D341Med (cell line): Measurements from ENCODE around the gene HLA-DRB1.
"Not testable (repeated sequence)": the region's sequence is repeated elsewhere in the genome, so short reads cannot be mapped to it uniquely, and the experiment has no call there.

Experiments used
- DNase-seq: peaks from one replicate; pipeline ENCODE4 v3.0.0; 2012; ENCODE audit warnings: low spot score

HLA-DRB1 gene

GRCh38 chr6:32609391-32609730 is 19.7 kb upstream of the HLA-DRB1 start:
- no peak for DNase-seq

DNA sequence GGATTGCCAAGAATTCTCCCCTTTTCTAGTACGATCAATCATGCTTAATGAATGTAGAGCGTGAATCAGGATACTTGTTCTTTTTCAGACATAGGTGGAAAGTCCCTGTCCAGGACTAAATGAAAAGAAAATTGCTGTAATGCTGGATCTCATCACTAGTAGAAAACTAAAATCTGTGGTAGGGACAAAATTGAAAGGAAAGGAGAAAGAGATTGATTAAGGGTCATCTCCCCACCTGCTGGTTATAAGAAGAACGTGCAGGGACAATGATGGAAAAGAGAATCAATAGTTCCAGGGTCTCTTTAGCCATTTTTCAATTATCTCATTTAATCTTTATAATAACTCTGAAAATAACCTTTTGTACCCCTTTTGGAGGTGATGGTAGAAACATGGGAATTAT is 18.7 kb upstream of the HLA-DRB1 start:
- DNase-seq: no peak

DNA sequence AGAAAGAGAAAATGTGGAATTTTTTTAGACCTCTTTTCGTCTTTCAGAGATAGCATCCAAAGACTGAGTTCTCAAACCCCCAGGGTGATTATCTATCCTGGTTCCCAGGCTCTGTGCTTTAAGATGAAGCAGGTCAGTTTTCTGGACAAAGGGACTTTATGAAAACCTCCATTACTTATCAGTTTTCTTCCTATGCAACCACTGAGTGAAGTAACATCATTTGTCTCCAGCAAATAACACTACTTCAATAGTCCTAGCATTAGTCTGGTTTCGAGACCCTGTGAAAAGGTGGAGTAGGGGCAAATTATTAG is 18.3 kb upstream of the HLA-DRB1 start:
- DNase-seq: no peak

DNA sequence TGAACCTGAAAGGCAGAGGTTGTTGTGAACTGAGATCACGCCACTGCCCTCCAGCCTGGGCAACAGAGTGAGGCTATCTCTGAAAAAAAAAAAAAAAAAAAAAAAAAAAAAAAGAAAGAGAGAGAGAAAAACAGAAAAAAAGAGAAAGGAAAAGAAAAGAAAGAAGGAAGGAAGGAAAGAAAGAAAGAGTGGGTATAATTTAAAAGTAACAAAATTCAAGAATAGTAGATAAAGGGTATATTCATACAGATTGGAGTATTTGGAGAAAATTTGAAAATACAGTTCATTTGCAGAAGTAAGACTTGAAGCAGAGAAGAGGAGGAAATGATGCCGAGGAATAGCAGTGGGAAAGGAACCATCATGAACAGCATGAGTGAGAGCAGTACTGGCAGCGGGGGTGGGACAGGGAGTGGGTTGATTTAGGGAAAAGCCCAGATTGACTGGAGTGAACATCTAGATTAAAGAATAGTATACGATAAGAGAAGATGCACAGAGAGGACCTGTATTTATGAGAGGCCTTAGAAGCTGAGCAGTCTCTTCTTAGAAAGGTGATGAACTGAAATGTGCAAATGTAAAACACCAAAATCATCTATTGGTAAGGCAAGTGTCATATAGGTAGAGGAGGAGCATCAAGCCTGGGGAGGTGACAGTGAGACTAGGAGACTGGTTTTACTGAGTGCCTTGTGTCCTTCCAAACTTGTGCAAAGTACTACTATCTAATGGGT is 17.8 kb upstream of the HLA-DRB1 start:
- no peak for DNase-seq

DNA sequence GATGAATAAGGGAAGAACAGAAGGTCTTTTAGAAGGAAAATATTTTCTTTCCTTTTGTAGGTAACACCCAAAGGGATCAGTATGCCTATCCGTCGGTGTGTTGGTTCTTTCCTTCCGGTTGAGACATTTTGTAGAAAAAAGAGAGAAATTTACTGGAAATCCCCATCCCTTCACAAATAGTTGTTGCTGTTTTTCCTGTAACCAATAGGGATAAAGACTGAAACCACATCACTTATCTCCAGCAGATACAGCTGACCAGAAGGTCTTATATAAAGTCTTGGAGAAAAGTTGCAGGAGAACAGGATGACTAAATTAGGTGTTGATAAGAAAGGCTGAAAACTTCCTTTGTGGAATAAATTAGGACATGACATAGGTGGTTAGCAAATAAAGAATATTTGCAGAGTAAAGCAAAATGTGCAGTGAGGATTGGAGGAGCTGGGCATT is 14.8 kb upstream of the HLA-DRB1 start:
- DNase-seq: no peak

- DNase-seq: no peak
Observed at GRCh38 chr6:32603888-32604287, 14.2 kb upstream of the HLA-DRB1 start.

- no peak for DNase-seq
Observed at GRCh38 chr6:32603222-32603621, 13.6 kb upstream of the HLA-DRB1 start.

- DNase-seq: no peak
Observed at GRCh38 chr6:32602383-32602782, 12.7 kb upstream of the HLA-DRB1 start.

- DNase-seq: no peak
Observed at GRCh38 chr6:32597024-32597423, 7.4 kb upstream of the HLA-DRB1 start.

DNA sequence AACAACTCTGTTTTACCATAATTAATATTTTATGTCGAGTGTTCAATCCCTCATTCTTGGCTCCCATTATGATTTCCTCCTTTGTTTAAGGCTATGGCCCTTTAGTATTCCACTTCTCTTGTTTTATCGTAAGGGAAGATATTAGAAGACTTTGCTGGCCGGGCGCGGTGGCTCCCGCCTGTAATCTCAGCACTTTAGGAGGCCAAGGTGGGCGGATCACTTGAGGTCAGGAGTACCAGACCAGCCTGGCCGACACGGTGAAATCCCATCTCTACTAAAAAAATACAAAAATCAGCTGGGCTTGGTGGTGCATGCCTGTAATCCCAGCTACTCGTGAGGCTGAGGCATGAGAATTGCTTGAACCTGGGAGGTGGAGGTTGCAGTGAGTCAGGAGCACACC is 1.1 kb upstream of the HLA-DRB1 start:
- DNase-seq: not testable (repeated sequence)

GRCh38 chr6:32588156-32588555 is 1.5 kb downstream of the HLA-DRB1 start:
- no peak for DNase-seq

DNA sequence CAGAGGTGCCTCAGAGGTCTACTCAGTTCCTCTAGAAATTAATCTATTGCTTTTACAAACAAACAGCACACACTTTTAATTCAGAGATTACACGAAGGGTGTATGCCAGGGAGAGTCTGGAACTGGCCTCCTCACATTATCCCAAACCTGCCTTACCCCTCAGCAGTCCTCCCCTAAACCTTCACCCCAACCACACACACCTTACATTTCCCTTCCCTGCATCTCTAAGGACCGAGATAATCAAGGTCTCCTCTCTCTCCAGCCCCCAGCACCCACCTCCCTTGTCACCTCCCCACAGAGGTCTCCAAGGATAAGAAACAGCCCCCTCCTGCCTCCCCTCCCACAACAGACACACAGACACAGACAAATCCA is 6.1 kb downstream of the HLA-DRB1 start:
- DNase-seq: no peak

DNA sequence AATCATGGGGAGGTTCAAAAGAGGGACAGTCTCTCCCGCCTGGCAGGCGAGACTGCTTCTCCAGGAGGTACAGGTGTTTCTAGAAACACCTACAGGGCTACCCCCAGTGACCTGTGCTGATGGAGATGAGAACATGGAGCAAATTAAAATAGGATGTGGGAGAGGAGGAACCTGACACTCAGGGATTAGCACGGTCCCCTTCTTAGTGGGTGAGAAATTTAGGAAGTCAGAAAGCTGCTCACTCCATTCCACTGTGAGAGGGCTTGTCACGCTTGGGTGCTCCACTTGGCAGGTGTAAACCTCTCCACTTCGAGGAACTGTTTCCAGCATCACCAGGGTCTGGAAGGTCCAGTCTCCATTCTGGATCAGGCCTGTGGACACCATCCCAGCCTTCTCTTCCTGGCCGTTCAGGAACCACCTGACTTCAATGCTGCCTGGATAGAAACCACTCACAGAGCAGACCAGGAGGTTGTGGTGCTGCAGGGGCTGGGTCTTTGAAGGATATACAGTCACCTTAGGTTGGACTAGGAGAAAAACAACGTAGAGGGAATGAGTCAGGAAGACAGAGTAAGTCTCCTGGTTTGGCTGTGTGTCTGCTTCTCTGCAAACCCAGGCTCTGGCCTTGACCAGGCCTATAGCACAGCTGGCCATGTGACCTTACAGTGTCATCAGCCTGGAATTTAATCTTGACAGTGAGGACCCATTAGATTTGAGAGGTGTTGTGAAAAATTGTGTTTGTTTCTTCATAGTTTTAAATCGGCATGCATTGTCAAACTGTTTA is 8.1 kb downstream of the HLA-DRB1 start:
- DNase-seq: no peak

DNA sequence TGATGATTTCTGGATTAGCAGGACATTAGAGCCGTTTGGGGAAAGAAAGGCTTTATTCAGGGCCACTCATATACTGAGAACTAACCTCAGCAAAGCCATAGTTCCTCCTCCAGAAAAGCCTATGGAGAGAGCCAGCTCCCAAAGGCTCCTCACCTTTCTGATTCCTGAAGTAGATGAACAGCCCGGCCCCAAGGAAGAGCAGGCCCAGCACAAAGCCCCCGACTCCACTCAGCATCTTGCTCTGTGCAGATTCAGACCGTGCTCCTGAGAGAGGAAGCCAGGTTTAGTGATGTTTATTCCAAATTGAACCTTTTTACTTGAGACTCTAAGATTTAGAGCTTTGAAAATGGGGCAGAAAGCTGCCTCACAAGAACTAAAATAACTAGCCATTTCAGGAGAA is 9.1 kb downstream of the HLA-DRB1 start:
- DNase-seq: no peak

GRCh38 chr6:32578962-32579361 is 10.7 kb downstream of the HLA-DRB1 start:
- DNase-seq: no peak

GRCh38 chr6:32577493-32577892 is 12.2 kb downstream of the HLA-DRB1 start:
- DNase-seq: not testable (repeated sequence)

GRCh38 chr6:32576250-32576649 is 13.4 kb downstream of the HLA-DRB1 start:
- no peak for DNase-seq

DNA sequence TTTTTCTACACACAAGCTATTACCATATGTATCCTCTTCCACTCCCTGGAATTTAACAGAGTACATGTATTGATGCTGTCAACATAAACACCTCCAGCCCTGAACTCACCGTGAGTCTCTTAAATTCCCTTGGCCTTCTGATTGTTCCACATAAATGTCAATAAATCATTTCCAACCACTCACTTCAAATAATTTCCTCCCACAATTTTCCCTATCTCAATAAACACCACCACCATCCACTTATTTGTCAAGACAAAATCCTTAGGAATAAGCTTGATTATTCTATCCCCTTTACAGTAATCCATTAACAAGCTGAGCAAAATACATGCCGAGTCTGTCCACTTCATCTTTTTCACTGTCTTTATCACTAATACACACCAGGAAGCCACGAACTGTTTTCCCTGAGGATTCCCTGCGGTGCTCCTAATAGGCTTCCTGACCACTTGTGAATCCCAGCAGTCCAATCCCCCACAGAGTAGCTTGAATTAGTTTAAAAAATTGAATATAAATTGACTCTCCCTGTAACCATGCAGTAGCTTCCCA is 19.2 kb downstream of the HLA-DRB1 start:
- DNase-seq: no peak

DNA sequence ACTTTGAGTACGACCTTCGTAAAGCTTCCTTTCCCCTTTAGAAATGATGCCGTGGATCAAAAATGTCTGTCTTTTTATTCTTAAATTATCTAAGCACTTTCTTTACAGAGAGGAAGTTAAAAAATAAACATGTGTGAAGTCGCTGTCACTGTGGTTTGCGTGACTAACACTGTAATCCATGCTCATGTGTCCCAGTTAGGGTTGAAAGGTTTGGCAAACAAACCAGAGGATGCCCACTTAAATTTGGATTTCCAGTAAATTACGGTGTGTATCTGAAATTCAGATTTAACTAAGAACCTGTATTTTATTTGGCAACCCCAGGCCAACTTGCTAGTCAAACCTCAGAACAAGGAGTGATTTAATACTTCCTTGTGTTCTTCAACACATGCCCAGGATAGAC is 21.1 kb downstream of the HLA-DRB1 start:
- no peak for DNase-seq

GRCh38 chr6:32566957-32567356 is 22.7 kb downstream of the HLA-DRB1 start:
- DNase-seq: no peak

GRCh38 chr6:32565511-32565910 is 24.1 kb downstream of the HLA-DRB1 start:
- no peak for DNase-seq

DNA sequence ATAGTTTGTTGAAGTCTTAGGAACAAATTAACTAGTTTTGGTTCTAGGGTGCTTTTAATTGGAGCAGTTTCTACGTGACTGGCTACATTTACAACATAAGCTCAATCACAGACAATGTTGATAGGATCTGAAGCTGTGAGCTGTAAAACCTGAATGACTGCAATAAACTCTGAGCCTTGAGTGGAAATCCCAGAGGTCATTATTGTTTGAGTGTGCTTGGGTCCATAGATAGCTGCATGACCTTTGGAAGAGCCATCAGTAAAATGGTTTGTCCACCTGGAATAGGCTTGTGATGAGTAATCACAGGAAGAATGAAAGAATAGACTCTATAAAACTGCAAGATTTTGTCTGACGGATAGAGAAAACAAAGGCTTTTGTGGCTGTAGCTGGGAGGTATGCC is 26.7 kb downstream of the HLA-DRB1 start:
- DNase-seq: no peak

GRCh38 chr6:32559747-32560146 is 29.9 kb downstream of the HLA-DRB1 start:
- DNase-seq: no peak
